ENCODE data around the gene HBM.

The HBM gene

GRCh38 chr16:165539-166374, at the start of gene HBM:
TSS of gene HBM (plus strand) at chr16:165978. CDS start at chr16:165998, 20 bp downstream.
- H3K4me3 ChIP-seq (ENCODE audit: insufficient read length, low read depth): peak within 1 kb of the TSS; percentile 24
- H3K36me3 ChIP-seq (ENCODE audit: insufficient read depth, insufficient read length, low read length): no peaks in the 10 kb centered on the region
- peaks cover 66% of the 10 kb centered on the region for H3K27me3 ChIP-seq (ENCODE audit: insufficient read depth, insufficient read length)
- H3K9me3 ChIP-seq (ENCODE audit: insufficient read depth, low read length): no peaks in the 10 kb centered on the region
- peak within 1 kb of the TSS; percentile 72 for H3K9ac ChIP-seq (ENCODE audit: insufficient read length, low read depth)
- H3K4me1 ChIP-seq (ENCODE audit: insufficient read depth, insufficient read length): peaks cover 17% of the 10 kb centered on the region
- no peak for DNase-seq (ENCODE audit: low read depth, low spot score)
- TF ChIP-seq YY1 (IDR thresholded peaks at IDR 0.05; ENCODE audit: insufficient read depth, insufficient read length) (no peak), SUZ12 (IDR thresholded peaks at IDR 0.05; ENCODE audit: extremely low read depth, insufficient read depth, insufficient read length) (peak; percentile 75), ZNF274 (IDR thresholded peaks at IDR 0.05; ENCODE audit: low read depth, low read length) (no peak)

- peaks cover 14% of the 10 kb centered on the region for H3K4me1 ChIP-seq (ENCODE audit: insufficient read depth, insufficient read length)
- H3K9me3 ChIP-seq (ENCODE audit: insufficient read depth, low read length): no peaks in the 10 kb centered on the region
- H3K9ac ChIP-seq (ENCODE audit: insufficient read length, low read depth): no peak overlapping the region
- no peak for TF ChIP-seq YY1 (IDR thresholded peaks at IDR 0.05; ENCODE audit: insufficient read depth, insufficient read length)
- TF ChIP-seq ZNF274 (IDR thresholded peaks at IDR 0.05; ENCODE audit: low read depth, low read length): no peak
- TF ChIP-seq SUZ12 (IDR thresholded peaks at IDR 0.05; ENCODE audit: extremely low read depth, insufficient read depth, insufficient read length): no peak
- DNase-seq (ENCODE audit: low read depth, low spot score): no peak
- no peaks in the 10 kb centered on the region for H3K27me3 ChIP-seq (ENCODE audit: insufficient read depth, insufficient read length)
- no peak overlapping the region for H3K4me3 ChIP-seq (ENCODE audit: insufficient read length, low read depth)
- H3K36me3 ChIP-seq (ENCODE audit: insufficient read depth, insufficient read length, low read length): peaks cover 31% of the 10 kb centered on the region
Observed at GRCh38 chr16:116015-116414, 49.8 kb upstream of the HBM start.

- Histone ChIP-seq H3K4me3 (ENCODE audit: insufficient read length, low read depth) (no peak overlapping the region), H3K36me3 (ENCODE audit: insufficient read depth, insufficient read length, low read length) (peaks cover 20% of the 10 kb centered on the region), H3K4me1 (ENCODE audit: insufficient read depth, insufficient read length) (peaks cover 14% of the 10 kb centered on the region), H3K9me3 (ENCODE audit: insufficient read depth, low read length) (no peaks in the 10 kb centered on the region), H3K9ac (ENCODE audit: insufficient read length, low read depth) (no peak overlapping the region), H3K27me3 (ENCODE audit: insufficient read depth, insufficient read length) (no peaks in the 10 kb centered on the region)
- no peak for TF ChIP-seq ZNF274 (IDR thresholded peaks at IDR 0.05; ENCODE audit: low read depth, low read length)
- no peak for TF ChIP-seq SUZ12 (IDR thresholded peaks at IDR 0.05; ENCODE audit: extremely low read depth, insufficient read depth, insufficient read length)
- TF ChIP-seq YY1 (IDR thresholded peaks at IDR 0.05; ENCODE audit: insufficient read depth, insufficient read length): no peak
- peak; percentile 56 for DNase-seq (ENCODE audit: low read depth, low spot score)
Observed at GRCh38 chr16:117379-118365, 48.1 kb upstream of the HBM start.

- Histone ChIP-seq H3K36me3 (ENCODE audit: insufficient read depth, insufficient read length, low read length) (peaks cover 24% of the 10 kb centered on the region), H3K4me1 (ENCODE audit: insufficient read depth, insufficient read length) (peaks cover 7% of the 10 kb centered on the region)
Observed at GRCh38 chr16:118857-119256, 46.9 kb upstream of the HBM start.

GRCh38 chr16:119295-119694, 46.5 kb upstream of the HBM start:
- Histone ChIP-seq H3K9ac (ENCODE audit: insufficient read length, low read depth) (no peak overlapping the region), H3K27me3 (ENCODE audit: insufficient read depth, insufficient read length) (no peaks in the 10 kb centered on the region), H3K4me3 (ENCODE audit: insufficient read length, low read depth) (no peak overlapping the region), H3K9me3 (ENCODE audit: insufficient read depth, low read length) (no peaks in the 10 kb centered on the region), H3K36me3 (ENCODE audit: insufficient read depth, insufficient read length, low read length) (peaks cover 22% of the 10 kb centered on the region), H3K4me1 (ENCODE audit: insufficient read depth, insufficient read length) (peaks cover 6% of the 10 kb centered on the region)
- TF ChIP-seq ZNF274 (IDR thresholded peaks at IDR 0.05; ENCODE audit: low read depth, low read length) (no peak), SUZ12 (IDR thresholded peaks at IDR 0.05; ENCODE audit: extremely low read depth, insufficient read depth, insufficient read length) (no peak), YY1 (IDR thresholded peaks at IDR 0.05; ENCODE audit: insufficient read depth, insufficient read length) (no peak)
- DNase-seq (ENCODE audit: low read depth, low spot score): no peak

More at GRCh38 chr16:118857-119256, 46.9 kb upstream of the HBM start:
- TF ChIP-seq SUZ12 (IDR thresholded peaks at IDR 0.05; ENCODE audit: extremely low read depth, insufficient read depth, insufficient read length): no peak
- no peak for TF ChIP-seq YY1 (IDR thresholded peaks at IDR 0.05; ENCODE audit: insufficient read depth, insufficient read length)
- no peak for TF ChIP-seq ZNF274 (IDR thresholded peaks at IDR 0.05; ENCODE audit: low read depth, low read length)
- Histone ChIP-seq H3K27me3 (ENCODE audit: insufficient read depth, insufficient read length) (no peaks in the 10 kb centered on the region), H3K9ac (ENCODE audit: insufficient read length, low read depth) (no peak overlapping the region), H3K9me3 (ENCODE audit: insufficient read depth, low read length) (no peaks in the 10 kb centered on the region), H3K4me3 (ENCODE audit: insufficient read length, low read depth) (no peak overlapping the region)
- no peak for DNase-seq (ENCODE audit: low read depth, low spot score)

GRCh38 chr16:119835-120491, 45.8 kb upstream of the HBM start:
- Histone ChIP-seq H3K4me3 (ENCODE audit: insufficient read length, low read depth) (no peak overlapping the region), H3K9me3 (ENCODE audit: insufficient read depth, low read length) (no peaks in the 10 kb centered on the region), H3K27me3 (ENCODE audit: insufficient read depth, insufficient read length) (no peaks in the 10 kb centered on the region), H3K36me3 (ENCODE audit: insufficient read depth, insufficient read length, low read length) (peaks cover 22% of the 10 kb centered on the region), H3K9ac (ENCODE audit: insufficient read length, low read depth) (no peak overlapping the region), H3K4me1 (ENCODE audit: insufficient read depth, insufficient read length) (peaks cover 6% of the 10 kb centered on the region)
- TF ChIP-seq YY1 (IDR thresholded peaks at IDR 0.05; ENCODE audit: insufficient read depth, insufficient read length) (no peak), ZNF274 (IDR thresholded peaks at IDR 0.05; ENCODE audit: low read depth, low read length) (no peak), SUZ12 (IDR thresholded peaks at IDR 0.05; ENCODE audit: extremely low read depth, insufficient read depth, insufficient read length) (no peak)
- DNase-seq (ENCODE audit: low read depth, low spot score): no peak

Data from NT2/D1 (cell line).